GM12875 (cell line): ENCODE measurements around the gene TRPV2.

ENCODE experiments used
- H3K4me3 ChIP-seq: one replicate; pipeline ENCODE4 v1.5.1; 2011; ENCODE audit warnings: low read depth, low read length, control low read depth
- CTCF ChIP-seq: IDR thresholded peaks from 2 replicates; pipeline ENCODE4 v1.5.1; 2011; ENCODE audit warnings: low read depth, mild to moderate bottlenecking, control low read depth, inconsistent platforms, low read length, moderate library complexity, borderline replicate concordance; ENCODE audit not compliant: insufficient read depth

The TRPV2 gene

GRCh38 chr17:16482253-16482652 lies 66.9 kb downstream of the TRPV2 start:
- no peak overlapping the region for H3K4me3 ChIP-seq
- no peak for TF ChIP-seq CTCF

GRCh38 chr17:16483021-16483645 lies 67.8 kb downstream of the TRPV2 start:
- H3K4me3 ChIP-seq, result no peak overlapping the region
- no peak for TF ChIP-seq CTCF

- no peak overlapping the region for H3K4me3 ChIP-seq
- TF ChIP-seq CTCF, result no peak
Observed at GRCh38 chr17:16484445-16485175, 69.2 kb downstream of the TRPV2 start.
